ENCODE data around the gene DNAJC18. TPM values are rescaled to one million over a fixed set of nuclear protein-coding genes. Genes with fewer than 3 reads are reported as not detected.
A peak's percentile ranks its signal among the peaks of the same experiment; 100 is the strongest.

Gene DNAJC18
- total RNA-seq, 2 donors from 2014 or later: 6.9 to 16.7 TPM

DNA sequence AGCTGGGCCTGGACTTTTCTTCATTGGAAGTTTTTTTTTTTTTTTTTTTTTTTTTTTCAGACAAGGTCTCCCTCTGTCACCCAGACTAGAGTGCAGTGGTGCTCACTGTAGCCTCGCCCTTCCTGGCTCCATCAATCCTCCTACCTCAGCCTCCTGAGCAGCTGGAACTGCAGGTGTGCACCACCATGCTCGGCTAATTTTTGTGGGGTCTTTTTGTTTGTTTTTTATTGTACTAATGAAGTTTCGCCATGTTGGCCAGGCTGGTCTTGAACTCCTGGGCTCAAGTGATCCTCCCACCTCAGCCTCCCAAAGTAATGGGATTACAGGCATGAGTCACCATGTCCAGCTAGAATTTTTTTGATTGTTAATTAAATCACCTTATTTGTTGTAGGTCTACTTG lies 3.6 kb downstream of the DNAJC18 start:
- DNase-seq (ENCODE audit: low spot score): no peak
- Histone ChIP-seq H3K27me3 (replicated peaks; ENCODE audit: insufficient read depth) (no peaks in the 10 kb centered on the region), H3K9me3 (no peaks in the 10 kb centered on the region), H3K4me1 (ENCODE audit: control insufficient read depth in 1 of 2, low read depth in 2 of 2) (peaks cover 4 to 12% of the 10 kb centered on the region in 2 donors), H3K36me3 (peaks cover 4% of the 10 kb centered on the region), H3K4me3 (no peak overlapping the region), H3K27ac (no peak overlapping the region)
- TF ChIP-seq, protein P1, sequence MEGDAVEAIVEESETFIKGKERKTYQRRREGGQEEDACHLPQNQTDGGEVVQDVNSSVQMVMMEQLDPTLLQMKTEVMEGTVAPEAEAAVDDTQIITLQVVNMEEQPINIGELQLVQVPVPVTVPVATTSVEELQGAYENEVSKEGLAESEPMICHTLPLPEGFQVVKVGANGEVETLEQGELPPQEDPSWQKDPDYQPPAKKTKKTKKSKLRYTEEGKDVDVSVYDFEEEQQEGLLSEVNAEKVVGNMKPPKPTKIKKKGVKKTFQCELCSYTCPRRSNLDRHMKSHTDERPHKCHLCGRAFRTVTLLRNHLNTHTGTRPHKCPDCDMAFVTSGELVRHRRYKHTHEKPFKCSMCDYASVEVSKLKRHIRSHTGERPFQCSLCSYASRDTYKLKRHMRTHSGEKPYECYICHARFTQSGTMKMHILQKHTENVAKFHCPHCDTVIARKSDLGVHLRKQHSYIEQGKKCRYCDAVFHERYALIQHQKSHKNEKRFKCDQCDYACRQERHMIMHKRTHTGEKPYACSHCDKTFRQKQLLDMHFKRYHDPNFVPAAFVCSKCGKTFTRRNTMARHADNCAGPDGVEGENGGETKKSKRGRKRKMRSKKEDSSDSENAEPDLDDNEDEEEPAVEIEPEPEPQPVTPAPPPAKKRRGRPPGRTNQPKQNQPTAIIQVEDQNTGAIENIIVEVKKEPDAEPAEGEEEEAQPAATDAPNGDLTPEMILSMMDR (IDR thresholded peaks at IDR 0.05): no peak
- ATAC-seq (ENCODE audit: insufficient number of reproducible peaks, low FRiP score, low read depth): no peak

DNA sequence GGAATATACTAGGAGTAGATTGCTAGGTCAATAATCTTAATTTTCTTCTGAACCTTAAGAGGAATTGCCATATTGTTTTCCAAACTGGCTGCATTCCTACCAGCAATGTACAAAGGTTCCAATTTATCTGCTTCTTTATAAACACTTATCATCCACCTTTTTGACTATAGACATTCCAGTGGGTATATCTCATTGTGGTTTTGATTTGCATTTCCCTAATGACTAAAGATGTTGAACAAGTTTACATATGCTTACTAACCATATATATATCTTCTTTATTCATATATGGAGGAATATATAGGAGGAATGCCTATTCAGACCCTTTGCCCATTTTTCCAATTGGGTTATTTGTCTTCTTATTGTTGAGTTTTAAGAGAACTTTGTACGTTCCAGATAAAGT lies 7.6 kb downstream of the DNAJC18 start:
- Histone ChIP-seq H3K4me3 (no peak overlapping the region), H3K9me3 (no peaks in the 10 kb centered on the region)

DNA sequence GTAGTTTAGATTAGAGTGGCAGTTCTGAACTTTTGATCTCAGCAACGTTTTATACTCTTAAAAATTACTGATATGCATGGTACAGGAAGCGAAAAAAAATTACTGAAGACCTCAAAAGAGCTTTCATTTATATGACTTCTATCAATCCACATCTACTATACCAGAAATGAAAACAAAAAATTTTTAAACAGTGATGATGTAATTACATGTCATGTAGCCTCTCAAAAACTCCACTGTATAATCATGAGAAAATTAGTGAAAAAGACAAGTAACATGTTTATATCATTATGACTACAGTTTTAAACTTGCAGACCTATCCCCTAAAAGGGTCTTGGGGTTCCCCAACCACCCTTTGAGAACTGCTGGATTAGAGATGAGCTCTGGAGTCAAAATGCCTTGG lies 9.3 kb downstream of the DNAJC18 start:
- Histone ChIP-seq H3K36me3 (peaks cover 14% of the 10 kb centered on the region), H3K27ac (no peak overlapping the region), H3K9me3 (no peaks in the 10 kb centered on the region), H3K27me3 (replicated peaks; ENCODE audit: insufficient read depth) (no peaks in the 10 kb centered on the region), H3K4me3 (no peak overlapping the region), H3K4me1 (ENCODE audit: control insufficient read depth in 1 of 2, low read depth in 2 of 2) (peaks cover 0 to 3% of the 10 kb centered on the region in 2 donors)
- no peak for ATAC-seq (ENCODE audit: insufficient number of reproducible peaks, low FRiP score, low read depth)
- DNase-seq (ENCODE audit: low spot score): no peak
- TF ChIP-seq, protein P1 (IDR thresholded peaks at IDR 0.05): no peak

More for the DNA sequence above, 7.6 kb downstream of the DNAJC18 start:
- no peaks in the 10 kb centered on the region for H3K27me3 ChIP-seq (replicated peaks; ENCODE audit: insufficient read depth)
- no peak for DNase-seq (ENCODE audit: low spot score)
- ATAC-seq (ENCODE audit: insufficient number of reproducible peaks, low FRiP score, low read depth): no peak
- H3K27ac ChIP-seq: no peak overlapping the region
- H3K36me3 ChIP-seq: peaks cover 14% of the 10 kb centered on the region
- H3K4me1 ChIP-seq (ENCODE audit: control insufficient read depth in 1 of 2, low read depth in 2 of 2): peaks cover 0 to 3% of the 10 kb centered on the region in 2 donors
- TF ChIP-seq, protein P1 (IDR thresholded peaks at IDR 0.05): no peak

DNA sequence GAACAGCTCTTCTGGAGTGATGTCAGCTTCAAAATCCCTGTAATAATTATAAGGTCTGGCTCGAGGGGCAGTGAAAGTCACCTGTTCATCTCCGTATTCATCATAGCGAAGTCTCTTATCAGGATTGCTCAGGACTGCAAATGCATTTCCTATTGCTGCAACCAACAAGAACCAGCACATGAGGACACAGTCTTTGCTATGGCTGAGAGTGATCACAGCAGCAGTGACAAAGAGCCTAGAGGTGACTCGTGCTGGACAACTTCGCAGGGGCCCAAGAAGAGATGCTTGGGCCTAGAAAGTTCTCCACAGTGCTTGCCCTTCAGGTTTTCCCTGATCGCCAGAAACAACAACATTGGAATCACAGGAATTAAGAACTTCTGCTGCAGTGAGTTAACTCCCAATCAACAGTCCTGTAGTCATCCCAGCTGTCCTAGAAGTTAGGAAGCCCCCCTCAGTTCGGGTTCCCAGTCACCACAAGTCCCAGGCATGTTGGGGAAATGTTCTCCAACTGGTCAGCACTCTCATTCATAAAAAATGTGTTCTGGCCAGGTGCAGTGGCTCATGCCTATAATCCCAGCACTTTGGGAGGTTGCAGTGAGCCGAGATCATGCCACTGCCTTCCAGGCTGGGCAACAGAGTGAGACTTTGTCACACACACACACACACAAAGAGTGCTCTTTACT lies 13.0 kb downstream of the DNAJC18 start:
- ATAC-seq (ENCODE audit: insufficient number of reproducible peaks, low FRiP score, low read depth): peak; percentile 33
- Histone ChIP-seq H3K4me1 (ENCODE audit: control insufficient read depth in 1 of 2, low read depth in 2 of 2) (peaks cover 0 to 3% of the 10 kb centered on the region in 2 donors), H3K27ac (peak overlapping the region in 1 of 2 donors; percentile 57), H3K27me3 (replicated peaks; ENCODE audit: insufficient read depth) (no peaks in the 10 kb centered on the region), H3K9me3 (no peaks in the 10 kb centered on the region), H3K4me3 (no peak overlapping the region), H3K36me3 (peaks cover 10% of the 10 kb centered on the region)
- TF ChIP-seq, protein P1 (IDR thresholded peaks at IDR 0.05): no peak
- DNase-seq (ENCODE audit: low spot score): no peak

DNA sequence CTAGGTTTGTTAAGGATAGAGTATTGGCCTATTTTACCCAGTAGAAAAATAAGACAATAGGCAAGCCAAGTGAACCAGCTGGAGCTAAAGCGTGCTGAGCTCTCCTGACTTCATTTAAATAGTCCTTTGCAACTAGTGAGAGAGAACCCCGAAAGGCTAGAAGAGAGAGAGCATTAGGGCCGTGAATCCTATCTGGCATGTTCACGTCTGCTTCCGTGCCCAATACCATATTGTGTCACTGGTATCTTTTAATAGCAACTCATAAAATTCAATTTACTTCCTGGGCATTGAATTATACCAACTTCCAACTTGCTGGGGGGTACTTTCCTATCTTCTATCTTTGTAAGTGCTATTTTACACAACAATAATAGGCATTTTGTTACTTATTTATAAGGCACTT lies 13.8 kb downstream of the DNAJC18 start:
- H3K27ac ChIP-seq: no peak overlapping the region
- H3K27me3 ChIP-seq (replicated peaks; ENCODE audit: insufficient read depth): no peaks in the 10 kb centered on the region
- H3K4me1 ChIP-seq (ENCODE audit: control insufficient read depth in 1 of 2, low read depth in 2 of 2): peaks cover 0 to 3% of the 10 kb centered on the region in 2 donors
- H3K36me3 ChIP-seq: peaks cover 10% of the 10 kb centered on the region
- DNase-seq (ENCODE audit: low spot score) (no peak), ATAC-seq (ENCODE audit: insufficient number of reproducible peaks, low FRiP score, low read depth) (no peak)
- TF ChIP-seq, protein P1 (IDR thresholded peaks at IDR 0.05): no peak
- H3K4me3 ChIP-seq: no peak overlapping the region
- no peaks in the 10 kb centered on the region for H3K9me3 ChIP-seq
